Measurements from ENCODE around the gene NTHL1. TPM values are rescaled to one million over a fixed set of nuclear protein-coding genes. Genes with fewer than 3 reads are reported as not detected.

The NTHL1 gene
- total and polyA plus RNA-seq, 9 of the 15 experiments (the other 6 are each of a cell fraction or from before 2014, with no cell fraction given): 1.1 to 58.8 (median 17.6) TPM

DNA sequence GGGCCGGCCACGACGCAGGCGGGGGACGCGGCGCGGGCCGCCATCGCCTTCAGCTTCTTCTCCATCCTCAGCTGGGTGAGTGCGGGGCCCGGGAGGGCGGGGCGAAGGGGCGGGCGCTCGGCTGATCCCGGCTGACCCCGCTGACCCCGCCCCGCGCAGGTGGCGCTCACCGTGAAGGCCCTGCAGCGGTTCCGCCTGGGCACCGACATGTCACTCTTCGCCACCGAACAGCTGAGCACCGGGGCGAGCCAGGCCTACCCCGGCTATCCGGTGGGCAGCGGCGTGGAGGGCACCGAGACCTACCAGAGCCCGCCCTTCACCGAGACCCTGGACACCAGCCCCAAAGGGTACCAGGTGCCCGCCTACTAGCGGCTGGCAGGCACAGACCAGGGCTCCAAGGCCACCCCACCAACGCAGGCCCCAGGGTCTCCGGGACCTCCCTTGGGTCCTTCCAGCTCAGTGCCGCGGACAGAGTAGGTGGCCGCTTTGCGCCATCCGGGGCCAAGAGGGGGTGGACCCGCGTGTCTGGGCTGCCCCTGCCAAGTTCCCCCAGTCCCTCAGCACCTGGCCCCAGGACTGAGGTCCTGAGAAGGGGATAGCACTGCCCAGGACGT is 54.8 kb downstream of the NTHL1 start (continued):
- TF ChIP-seq, protein P1, sequence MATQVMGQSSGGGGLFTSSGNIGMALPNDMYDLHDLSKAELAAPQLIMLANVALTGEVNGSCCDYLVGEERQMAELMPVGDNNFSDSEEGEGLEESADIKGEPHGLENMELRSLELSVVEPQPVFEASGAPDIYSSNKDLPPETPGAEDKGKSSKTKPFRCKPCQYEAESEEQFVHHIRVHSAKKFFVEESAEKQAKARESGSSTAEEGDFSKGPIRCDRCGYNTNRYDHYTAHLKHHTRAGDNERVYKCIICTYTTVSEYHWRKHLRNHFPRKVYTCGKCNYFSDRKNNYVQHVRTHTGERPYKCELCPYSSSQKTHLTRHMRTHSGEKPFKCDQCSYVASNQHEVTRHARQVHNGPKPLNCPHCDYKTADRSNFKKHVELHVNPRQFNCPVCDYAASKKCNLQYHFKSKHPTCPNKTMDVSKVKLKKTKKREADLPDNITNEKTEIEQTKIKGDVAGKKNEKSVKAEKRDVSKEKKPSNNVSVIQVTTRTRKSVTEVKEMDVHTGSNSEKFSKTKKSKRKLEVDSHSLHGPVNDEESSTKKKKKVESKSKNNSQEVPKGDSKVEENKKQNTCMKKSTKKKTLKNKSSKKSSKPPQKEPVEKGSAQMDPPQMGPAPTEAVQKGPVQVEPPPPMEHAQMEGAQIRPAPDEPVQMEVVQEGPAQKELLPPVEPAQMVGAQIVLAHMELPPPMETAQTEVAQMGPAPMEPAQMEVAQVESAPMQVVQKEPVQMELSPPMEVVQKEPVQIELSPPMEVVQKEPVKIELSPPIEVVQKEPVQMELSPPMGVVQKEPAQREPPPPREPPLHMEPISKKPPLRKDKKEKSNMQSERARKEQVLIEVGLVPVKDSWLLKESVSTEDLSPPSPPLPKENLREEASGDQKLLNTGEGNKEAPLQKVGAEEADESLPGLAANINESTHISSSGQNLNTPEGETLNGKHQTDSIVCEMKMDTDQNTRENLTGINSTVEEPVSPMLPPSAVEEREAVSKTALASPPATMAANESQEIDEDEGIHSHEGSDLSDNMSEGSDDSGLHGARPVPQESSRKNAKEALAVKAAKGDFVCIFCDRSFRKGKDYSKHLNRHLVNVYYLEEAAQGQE (IDR thresholded peaks at IDR 0.05; ENCODE audit: borderline replicate concordance): no peak
- TF ChIP-seq, protein P1 (CRISPR knock-in tag; IDR thresholded peaks at IDR 0.05; ENCODE audit: low read depth): no peak
- no peak for TF ChIP-seq PCBP2 (IDR thresholded peaks at IDR 0.05; ENCODE audit: low read depth, low read length, poor library complexity, severe bottlenecking)
- no peak for TF ChIP-seq TAF7 (tag; IDR thresholded peaks at IDR 0.05)
- TF ChIP-seq, protein P2, sequence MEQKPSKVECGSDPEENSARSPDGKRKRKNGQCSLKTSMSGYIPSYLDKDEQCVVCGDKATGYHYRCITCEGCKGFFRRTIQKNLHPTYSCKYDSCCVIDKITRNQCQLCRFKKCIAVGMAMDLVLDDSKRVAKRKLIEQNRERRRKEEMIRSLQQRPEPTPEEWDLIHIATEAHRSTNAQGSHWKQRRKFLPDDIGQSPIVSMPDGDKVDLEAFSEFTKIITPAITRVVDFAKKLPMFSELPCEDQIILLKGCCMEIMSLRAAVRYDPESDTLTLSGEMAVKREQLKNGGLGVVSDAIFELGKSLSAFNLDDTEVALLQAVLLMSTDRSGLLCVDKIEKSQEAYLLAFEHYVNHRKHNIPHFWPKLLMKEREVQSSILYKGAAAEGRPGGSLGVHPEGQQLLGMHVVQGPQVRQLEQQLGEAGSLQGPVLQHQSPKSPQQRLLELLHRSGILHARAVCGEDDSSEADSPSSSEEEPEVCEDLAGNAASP (IDR thresholded peaks at IDR 0.05): no peak
- 0 out of 2 replicates have a peak, but pooled peaks have one; percentile 30 for TF ChIP-seq ZBTB40 (IDR thresholded peaks at IDR 0.05)
- no peak for TF ChIP-seq ZBTB40 (CRISPR knock-in tag; IDR thresholded peaks at IDR 0.05)
- no peak for TF ChIP-seq STAT5B (CRISPR knock-in tag; IDR thresholded peaks at IDR 0.05)
- no peak for TF ChIP-seq PHF20 (IDR thresholded peaks at IDR 0.05; ENCODE audit: partially characterized antibody)

All from K562 (cell line).